K562 (cell line): Measurements from ENCODE around the gene KSR2.

Source experiments
- BACH1 ChIP-seq: fragments of 200-800 bp; sonication (Bioruptor generic); IDR thresholded peaks from 2 replicates; pipeline ENCODE4 v1.6.1; 2016; ENCODE audit warnings: missing genetic modification characterization, missing compliant biosample characterization
- CBFB ChIP-seq: sonication (generic); formaldehyde crosslinking; IDR thresholded peaks from 2 replicates; pipeline ENCODE4 v1.4.0; 2020; ENCODE audit warnings: mild to moderate bottlenecking, missing genetic modification reagents
- CHD1 ChIP-seq: fragments of 200-600 bp; sonication (generic); IDR thresholded peaks from one replicate; pipeline ENCODE4 v1.6.1; 2012; ENCODE audit warnings: mild to moderate bottlenecking, moderate library complexity, low read length, inconsistent platforms
- CHD2 ChIP-seq: IDR thresholded peaks from 2 replicates; pipeline ENCODE4 v1.6.1; 2011; ENCODE audit warnings: low read depth, low read length
- CREB1 ChIP-seq, 2 experiments: sonication (generic) in 1 of 2; formaldehyde crosslinking in 1 of 2; IDR thresholded peaks; 2 replicates each; pipeline versions ENCODE4 v1.6.1 to v1.8.0; 2012 to 2022; ENCODE audit warnings: inconsistent platforms in 1 of 2, mild to moderate bottlenecking in 1 of 2, missing genetic modification reagents in 1 of 2, moderate library complexity in 1 of 2
- CTCF ChIP-seq, 3 experiments: IDR thresholded peaks in 2 of 3; conservative IDR thresholded peaks in 1 of 3; 2 replicates each; pipeline ENCODE4 v1.5.1; 2011 to 2012; ENCODE audit warnings: low read length in 3 of 3, mild to moderate bottlenecking in 3 of 3, control low read depth in 2 of 3, improper control_type of control experiment in 1 of 3, inconsistent platforms in 1 of 3, low read depth in 1 of 3, mixed read lengths in 1 of 3, moderate library complexity in 1 of 3; ENCODE audit not compliant: insufficient read depth in 2 of 3
- EZH2 ChIP-seq: IDR thresholded peaks from 2 replicates; pipeline ENCODE4 v1.6.1; 2012; ENCODE audit warnings: low read depth, mild to moderate bottlenecking, inconsistent platforms, low read length, borderline replicate concordance
- FOXA3 ChIP-seq, 2 experiments: fragments of 450-650 bp in 1 of 2; sonication (generic) in 1 of 2; formaldehyde crosslinking; IDR thresholded peaks in 1 of 2; conservative IDR thresholded peaks in 1 of 2; 2 replicates each; pipeline versions ENCODE4 v1.4.0 to v1.8.0; 2020 to 2022; ENCODE audit warnings: mild to moderate bottlenecking in 2 of 2, missing genetic modification reagents in 1 of 2
- MAFG ChIP-seq: fragments of 450-650 bp; conservative IDR thresholded peaks from 2 replicates; pipeline ENCODE4 v1.6.1; 2016; ENCODE audit warnings: missing genetic modification characterization, missing compliant biosample characterization
- MXI1 ChIP-seq: IDR thresholded peaks from 2 replicates; pipeline ENCODE4 v1.6.1; 2011; ENCODE audit warnings: low read depth, mild to moderate bottlenecking, improper control_type of control experiment, low read length
- REST ChIP-seq, 2 experiments: fragments of 450-650 bp; formaldehyde crosslinking in 1 of 2; IDR thresholded peaks; 2 replicates each; pipeline versions ENCODE4 v1.4.0 to v1.6.1; 2014 to 2020; ENCODE audit warnings: mild to moderate bottlenecking in 2 of 2, borderline replicate concordance in 1 of 2, low read depth in 1 of 2
- SMAD3 ChIP-seq: fragments of 450-650 bp; formaldehyde crosslinking; conservative IDR thresholded peaks from 2 replicates; pipeline ENCODE4 v1.4.0; 2020; ENCODE audit warnings: mild to moderate bottlenecking
- ZBTB2 ChIP-seq: fragments of 450-650 bp; IDR thresholded peaks from 2 replicates; pipeline ENCODE4 v1.6.1; 2016; ENCODE audit warnings: antibody characterized with exemption

- TF ChIP-seq BACH1 (tag) (no peak), FOXA3 (CRISPR knock-in tag; conservative IDR thresholded peaks at IDR 0.05 in 1 of 2, IDR thresholded peaks at IDR 0.05 in 1 of 2) (no peak), ZBTB2 (no peak), CREB1 (IDR thresholded peaks at IDR 0.05) (no peak), CREB1 (CRISPR knock-in tag; IDR thresholded peaks at IDR 0.05) (no peak), MXI1 (no peak), CHD2 (no peak), CBFB (CRISPR knock-in tag) (no peak), SMAD3 (CRISPR knock-in tag) (no peak), MAFG (tag) (no peak), CTCF (IDR thresholded peaks at IDR 0.05 in 2 of 3, conservative IDR thresholded peaks at IDR 0.05 in 1 of 3; ENCODE audit: insufficient read depth in 2 of 3, low read depth in 1 of 3, low read length in 3 of 3) (no peak), REST (IDR thresholded peaks at IDR 0.05; ENCODE audit: borderline replicate concordance) (no peak), REST (CRISPR knock-in tag; IDR thresholded peaks at IDR 0.05; ENCODE audit: low read depth) (no peak), EZH2 (no peak), CHD1 (no peak)
Measured at GRCh38 chr12:117528538-117528937, 440.3 kb downstream of the KSR2 start.
